Renal cortical epithelial cell (primary cell): ENCODE data around the gene VEGFD. TPM values are rescaled to one million over a fixed set of nuclear protein-coding genes. Genes with fewer than 3 reads are reported as not detected.

ENCODE experiments used
- DNase-seq: peaks from one replicate; pipeline ENCODE4 v3.0.0-alpha.2; 2011; ENCODE audit warnings: low read depth
- total RNA-seq: library from RNA; depleted of rRNA; stranded (reverse); fragments of >200 nt; gene quantifications from 2 replicates; pipeline ENCODE4 v1.2.3, GENCODE V29; 2014

VEGFD gene, protein sequence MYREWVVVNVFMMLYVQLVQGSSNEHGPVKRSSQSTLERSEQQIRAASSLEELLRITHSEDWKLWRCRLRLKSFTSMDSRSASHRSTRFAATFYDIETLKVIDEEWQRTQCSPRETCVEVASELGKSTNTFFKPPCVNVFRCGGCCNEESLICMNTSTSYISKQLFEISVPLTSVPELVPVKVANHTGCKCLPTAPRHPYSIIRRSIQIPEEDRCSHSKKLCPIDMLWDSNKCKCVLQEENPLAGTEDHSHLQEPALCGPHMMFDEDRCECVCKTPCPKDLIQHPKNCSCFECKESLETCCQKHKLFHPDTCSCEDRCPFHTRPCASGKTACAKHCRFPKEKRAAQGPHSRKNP
- total RNA-seq = 0.05 TPM in 1 of 2 replicates, not detected in the other

DNA sequence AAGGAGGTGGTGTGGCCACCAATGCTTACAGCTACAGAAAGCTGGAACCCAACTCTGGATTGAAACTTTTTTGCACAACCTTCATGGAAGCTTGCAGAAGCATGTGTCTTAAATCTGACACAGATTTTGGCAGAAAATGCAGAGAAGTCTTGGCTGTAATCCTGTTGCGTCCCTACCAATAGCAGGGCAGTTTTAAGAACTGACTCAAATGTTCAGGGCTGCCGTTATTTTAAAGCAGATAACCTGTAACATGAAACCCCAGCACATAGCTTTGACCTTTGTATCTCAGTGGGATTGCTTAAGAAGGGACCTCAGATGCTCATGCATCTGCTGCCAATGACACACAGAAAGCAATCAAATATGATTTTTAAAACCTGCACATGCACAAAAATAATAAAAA lies at the start of gene VEGFD:
VEGFD (minus strand) TSS at position 110 of the 400 bp plus-strand sequence. CDS start 467 bp downstream, outside the sequence.
- DNase-seq = no peak

GRCh38 chrX:15430584-15430983 lies 46.4 kb upstream of the VEGFD start:
- no peak for DNase-seq

- DNase-seq = no peak
Measured at GRCh38 chrX:15430076-15430475, 45.9 kb upstream of the VEGFD start.

- no peak for DNase-seq
Measured at GRCh38 chrX:15425024-15425423, 40.8 kb upstream of the VEGFD start.

DNA sequence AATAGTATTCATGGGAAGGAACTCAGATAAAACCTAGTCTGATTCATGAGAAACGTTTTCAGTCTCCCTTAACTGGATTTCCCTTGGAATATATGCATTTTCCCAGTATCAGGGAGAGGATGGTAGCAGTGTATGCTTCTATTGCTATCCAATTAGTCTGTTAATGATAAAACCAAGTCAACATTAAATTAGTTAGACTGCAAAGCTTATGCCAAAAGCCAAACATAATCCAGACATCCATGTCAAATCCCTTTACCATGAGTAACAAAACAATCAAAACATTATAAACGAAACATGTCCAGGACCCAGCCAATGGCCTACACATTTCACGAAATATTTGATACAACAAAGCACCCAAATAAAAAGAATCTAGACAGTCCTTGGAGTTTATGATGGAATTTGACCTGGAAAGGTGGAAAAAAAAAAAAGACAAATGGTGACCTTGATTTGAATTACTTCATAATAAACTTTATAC lies 34.5 kb upstream of the VEGFD start:
- no peak for DNase-seq

GRCh38 chrX:15418041-15418706 lies 34.0 kb upstream of the VEGFD start:
- DNase-seq = no peak

- DNase-seq = no peak
Measured at GRCh38 chrX:15416133-15416993, 32.1 kb upstream of the VEGFD start.

DNA sequence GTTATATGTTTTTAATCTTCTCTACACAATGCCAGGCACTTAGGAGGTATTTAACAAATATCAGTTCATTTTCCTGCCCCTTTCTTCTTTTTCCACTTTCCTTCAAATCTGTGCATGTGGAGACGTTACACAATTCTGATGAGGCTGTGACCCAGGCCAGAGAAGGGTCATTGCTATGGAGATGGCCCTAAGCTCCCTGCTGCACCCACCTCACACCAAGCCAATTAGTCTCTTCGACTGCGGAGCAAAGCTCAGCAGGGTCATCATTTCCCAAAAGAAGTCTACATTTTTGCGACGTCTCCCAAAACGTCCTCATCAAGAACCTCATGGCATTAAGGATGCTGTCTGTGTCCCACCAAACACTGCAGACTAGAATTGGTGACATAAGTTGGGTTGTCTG lies 28.9 kb upstream of the VEGFD start:
- DNase-seq = no peak

DNA sequence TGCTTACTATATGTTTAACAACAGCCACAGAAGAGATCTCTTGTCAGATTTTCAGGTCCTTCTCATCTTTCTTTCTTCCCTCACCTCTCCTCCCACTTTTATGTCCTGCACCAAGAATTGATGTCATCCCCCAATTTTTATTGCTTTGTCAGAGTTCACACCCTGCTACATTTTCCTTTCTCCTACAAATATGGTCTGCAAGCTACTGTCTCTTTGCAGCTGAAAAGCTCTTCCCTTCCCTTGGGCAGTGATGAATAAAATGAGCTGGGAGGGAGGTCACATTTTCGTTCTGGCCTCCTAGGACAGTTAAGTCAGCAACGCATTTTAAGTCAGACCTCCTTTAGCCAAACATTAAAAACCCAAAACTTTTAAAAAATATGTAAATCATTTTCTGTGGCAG lies 26.7 kb upstream of the VEGFD start:
- DNase-seq = no peak

- DNase-seq = no peak
Measured at GRCh38 chrX:15410430-15410829, 26.2 kb upstream of the VEGFD start.

GRCh38 chrX:15405846-15406245 lies 21.6 kb upstream of the VEGFD start:
- no peak for DNase-seq

- peak; percentile 1 for DNase-seq
Measured at GRCh38 chrX:15404401-15405096, 20.3 kb upstream of the VEGFD start.

GRCh38 chrX:15401378-15401777 lies 17.2 kb upstream of the VEGFD start:
- no peak for DNase-seq

DNA sequence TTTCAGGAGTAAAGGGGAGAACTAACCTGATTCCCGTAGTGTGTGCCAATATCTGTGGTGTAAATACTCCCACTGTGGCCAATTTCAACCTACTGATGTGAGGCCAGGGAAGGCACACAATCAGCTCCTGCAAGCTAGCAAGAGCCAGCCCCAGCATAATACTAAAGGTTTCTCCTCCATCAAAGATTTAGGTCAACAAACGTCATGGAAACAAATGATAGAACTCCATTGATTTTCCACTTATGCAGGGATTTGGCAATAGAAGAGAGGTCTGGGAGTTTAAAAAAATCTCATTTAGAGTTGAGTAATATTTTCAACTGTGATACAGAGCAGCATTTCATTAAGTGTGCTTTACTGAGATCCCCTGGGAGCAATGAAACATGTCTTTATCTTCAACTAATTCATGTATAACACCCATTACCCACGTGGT lies 15.8 kb upstream of the VEGFD start:
- DNase-seq = no peak

DNA sequence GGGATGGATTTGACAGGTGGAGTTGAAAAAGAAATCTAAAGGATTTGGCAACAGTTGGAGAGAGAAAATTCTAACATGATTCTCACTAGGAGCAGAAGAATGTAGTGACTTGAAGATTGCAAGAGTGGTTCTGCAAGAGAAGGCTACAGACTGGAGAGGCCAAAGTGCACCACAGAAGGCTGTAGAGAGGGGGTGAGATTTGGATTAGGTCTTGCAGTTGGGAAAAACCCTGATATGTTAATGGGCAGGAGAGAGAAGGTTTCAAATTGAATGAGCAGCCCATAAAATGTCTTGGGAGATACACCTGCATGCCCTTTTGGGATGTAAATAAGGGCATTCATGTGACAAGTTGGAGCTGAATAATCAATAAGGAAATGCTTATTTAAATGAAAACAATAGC lies 14.7 kb upstream of the VEGFD start:
- DNase-seq = no peak

DNA sequence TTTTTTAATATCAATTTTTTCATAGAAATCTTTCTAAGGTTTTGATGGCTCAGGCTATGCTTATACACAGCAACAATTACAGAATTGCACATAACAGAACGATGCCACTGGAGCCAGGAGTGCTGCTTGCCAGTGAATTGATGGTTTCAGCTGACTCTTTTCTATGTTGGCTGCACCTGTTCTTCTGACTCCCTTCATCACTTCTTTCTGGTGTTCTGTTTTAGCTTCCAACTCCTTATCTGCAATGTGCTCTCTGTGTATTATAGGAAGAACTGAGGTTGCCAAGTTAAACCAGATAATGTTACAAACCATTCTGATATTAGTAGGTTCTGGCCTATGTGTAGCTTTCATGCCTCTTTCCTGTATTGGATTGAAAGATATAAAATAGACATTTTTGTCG lies 11.6 kb upstream of the VEGFD start:
- DNase-seq = no peak

GRCh38 chrX:15391850-15392249 lies 7.6 kb upstream of the VEGFD start:
- no peak for DNase-seq

DNA sequence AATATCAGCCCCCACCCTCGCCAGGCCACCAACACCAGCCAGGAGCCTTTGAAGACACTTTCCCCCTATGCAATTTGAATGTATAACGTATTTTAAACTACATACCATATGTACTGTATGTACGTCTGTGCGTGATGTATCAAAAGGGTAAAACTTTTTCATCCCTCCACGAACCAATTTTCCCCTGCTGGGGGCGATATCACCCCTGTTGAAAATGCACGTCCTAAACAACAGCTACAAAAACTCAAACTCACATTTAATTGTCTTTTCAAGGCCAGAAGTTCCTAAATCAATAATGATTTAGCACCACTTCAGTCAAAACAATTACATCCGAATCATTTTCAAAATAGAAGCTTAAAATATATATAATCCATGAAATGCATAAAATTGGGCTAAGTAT lies 1.4 kb downstream of the VEGFD start:
- no peak for DNase-seq

DNA sequence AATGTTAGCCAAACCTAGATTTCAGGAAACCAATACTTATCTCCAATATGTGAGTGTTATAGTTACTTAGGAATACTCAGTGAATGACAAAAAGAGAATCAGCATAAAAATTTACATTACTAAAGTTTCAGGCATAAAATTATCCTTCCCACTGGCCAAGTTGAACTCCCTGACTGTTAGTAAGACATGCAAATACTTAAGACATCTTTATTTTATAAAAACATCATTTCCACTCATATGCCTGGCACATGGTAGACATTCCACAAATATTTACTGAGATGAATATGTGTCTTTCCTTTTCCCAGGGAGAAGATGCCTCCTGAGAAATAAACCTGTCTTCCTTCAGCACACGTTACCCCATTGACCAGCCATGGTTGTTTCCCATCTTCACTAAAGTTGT lies 7.3 kb downstream of the VEGFD start:
- no peak for DNase-seq

DNA sequence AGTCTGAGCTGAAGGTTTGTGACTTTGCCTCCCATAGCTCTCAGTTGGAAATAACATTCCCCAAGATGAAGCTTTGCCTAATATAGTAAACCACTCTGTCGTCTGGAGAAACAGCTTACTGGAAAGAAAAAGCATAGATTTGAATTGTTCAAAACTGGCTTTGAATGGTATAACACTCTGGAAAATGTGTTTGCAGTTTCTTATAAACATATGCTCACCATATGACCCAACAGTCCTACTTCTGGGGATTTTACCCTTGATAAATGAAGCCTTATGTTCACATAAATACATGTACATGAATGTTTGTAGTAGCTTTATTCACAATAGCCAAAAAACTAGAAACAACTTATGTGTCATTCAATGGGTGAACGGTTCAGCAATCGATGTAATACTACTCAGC lies 10.2 kb downstream of the VEGFD start:
- no peak for DNase-seq

DNA sequence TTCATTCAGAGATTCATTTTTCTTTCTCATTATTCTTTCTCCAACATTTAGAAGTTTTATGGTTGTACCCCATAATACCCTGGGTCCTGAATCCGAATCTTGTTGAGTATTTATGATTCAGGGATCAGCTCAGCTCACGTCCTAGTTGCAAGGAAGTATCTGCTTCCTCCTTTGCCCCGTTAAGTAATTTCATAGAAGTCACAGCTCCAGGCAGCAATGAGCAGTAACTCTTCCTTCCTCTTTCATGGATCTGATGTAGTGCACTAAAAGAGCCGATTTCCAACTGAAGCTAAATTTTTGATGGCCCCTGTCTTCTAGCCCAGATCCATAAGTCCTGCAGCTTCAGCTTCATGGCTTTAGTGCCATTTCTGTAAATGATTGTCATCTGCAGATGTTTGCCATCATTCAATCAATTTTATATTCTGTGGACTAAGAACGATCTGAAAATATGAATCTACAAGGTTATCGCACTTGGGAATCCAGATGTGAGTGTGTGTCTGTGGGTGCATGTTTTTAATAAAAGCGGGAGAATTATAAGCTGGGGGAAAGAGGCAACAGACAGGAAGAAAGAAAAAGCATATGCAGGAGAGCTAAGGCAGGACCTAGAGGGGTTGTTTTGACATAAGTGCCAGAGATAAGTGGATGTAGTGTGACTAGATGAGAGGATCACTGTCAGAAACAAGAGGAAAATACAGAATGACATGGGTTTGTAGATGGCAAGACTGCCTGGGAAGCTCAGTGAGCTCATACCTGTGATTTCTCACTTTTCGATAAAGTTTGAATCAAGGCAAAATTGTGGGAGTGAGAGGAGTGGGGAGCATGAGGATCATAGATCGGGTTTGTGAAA lies 17.5 kb downstream of the VEGFD start:
- DNase-seq = no peak
